ENCODE measurements around the gene RBKS. TPM values are rescaled to one million over a fixed set of nuclear protein-coding genes. Genes with fewer than 3 reads are reported as not detected.

RBKS gene
- total and polyA plus RNA-seq, 8 donors, result 1.5 to 3.9 (median 2.4) TPM

GRCh38 chr2:27857417-27858172 lies 32.6 kb downstream of the RBKS start:
- H3K36me3 ChIP-seq, result no peaks in the 10 kb centered on the region
- no peak overlapping the region for H3K4me3 ChIP-seq
- H3K9me3 ChIP-seq, result no peaks in the 10 kb centered on the region
- intact Hi-C loops (cut with DNase I), result no loop called here
- DNase-seq, result no peak
- FAIRE-seq, result no peak
- H3K27ac ChIP-seq, result no peak overlapping the region
- peaks cover 0 to 7% (median 0%) of the 10 kb centered on the region in 3 donors for H3K4me1 ChIP-seq
- WGBS, 2 donors, result 96 to 99% methylated on average over 4 of the region's 4 CpGs
- ATAC-seq, result no peak
- H3K27me3 ChIP-seq, result no peaks in the 10 kb centered on the region
- TF ChIP-seq CTCF (IDR thresholded peaks at IDR 0.05), result no peak

- H3K36me3 ChIP-seq, result no peaks in the 10 kb centered on the region
- 97 to 98% methylated on average over 3 of the region's 3 CpGs for WGBS, 2 donors
- no peak overlapping the region for H3K4me3 ChIP-seq
- FAIRE-seq (no peak), ATAC-seq (no peak), DNase-seq (no peak)
- no peaks in the 10 kb centered on the region for H3K9me3 ChIP-seq
- TF ChIP-seq CTCF (IDR thresholded peaks at IDR 0.05), result no peak
- no peak overlapping the region for H3K27ac ChIP-seq
- intact Hi-C loops (cut with DNase I), result no loop called here
- H3K4me1 ChIP-seq, result peaks cover 0 to 7% (median 0%) of the 10 kb centered on the region in 3 donors
- H3K27me3 ChIP-seq, result no peaks in the 10 kb centered on the region
Measured at GRCh38 chr2:27856956-27857355, 33.2 kb downstream of the RBKS start.

GRCh38 chr2:27856386-27856785 lies 33.8 kb downstream of the RBKS start:
- TF ChIP-seq CTCF (IDR thresholded peaks at IDR 0.05), result no peak
- FAIRE-seq (no peak), ATAC-seq (no peak), DNase-seq (no peak)
- no peaks in the 10 kb centered on the region for H3K36me3 ChIP-seq
- H3K27ac ChIP-seq, result no peak overlapping the region
- peaks cover 0 to 7% (median 0%) of the 10 kb centered on the region in 3 donors for H3K4me1 ChIP-seq
- no peak overlapping the region for H3K4me3 ChIP-seq
- WGBS, 2 donors, result 78% methylated on average over 3 of the region's 3 CpGs
- intact Hi-C loops (cut with DNase I), result no loop called here
- H3K27me3 ChIP-seq, result no peaks in the 10 kb centered on the region
- H3K9me3 ChIP-seq, result no peaks in the 10 kb centered on the region

GRCh38 chr2:27855476-27855875 lies 34.7 kb downstream of the RBKS start:
- Histone ChIP-seq H3K4me1 (peaks cover 0 to 7% (median 0%) of the 10 kb centered on the region in 3 donors), H3K27ac (no peak overlapping the region), H3K4me3 (no peak overlapping the region), H3K27me3 (no peaks in the 10 kb centered on the region), H3K36me3 (no peaks in the 10 kb centered on the region), H3K9me3 (no peaks in the 10 kb centered on the region)
- intact Hi-C loops (cut with DNase I), result no loop called here
- ATAC-seq, result peak in 1 of 4 donors; percentile 60
- DNase-seq, result no peak
- TF ChIP-seq CTCF (IDR thresholded peaks at IDR 0.05), result no peak
- no peak for FAIRE-seq

DNA sequence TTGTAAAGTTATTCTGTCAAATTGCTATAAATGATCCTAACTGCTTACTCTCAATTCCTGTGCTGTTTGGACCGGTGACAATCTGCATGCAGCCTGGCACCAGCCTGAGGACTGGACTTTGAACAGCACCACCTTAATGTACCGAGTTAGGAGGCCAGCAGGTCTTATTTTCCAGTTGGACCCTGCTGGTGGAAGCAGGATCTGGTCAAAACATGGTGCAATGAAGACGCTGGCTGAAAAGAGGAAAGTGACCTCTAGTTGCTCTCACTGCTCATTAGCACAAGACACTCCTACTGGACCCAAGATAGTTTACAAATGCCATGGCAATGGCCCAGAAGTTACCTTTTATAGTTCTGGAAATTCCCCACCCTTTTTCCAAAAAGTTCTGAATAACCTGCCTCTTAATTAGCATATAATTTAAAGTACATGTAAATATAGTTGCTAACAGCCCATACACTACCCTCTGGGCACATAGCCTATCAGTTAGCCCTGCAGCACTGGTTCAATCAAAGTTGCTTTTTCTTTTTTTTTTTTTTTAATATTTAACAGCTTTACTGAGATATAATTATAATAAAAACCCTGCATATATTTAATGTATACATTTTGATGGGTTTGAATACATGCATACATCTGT lies 35.8 kb downstream of the RBKS start:
- peak; percentile 45 to 76 (median 61) for ATAC-seq
- Histone ChIP-seq H3K27ac (no peak overlapping the region), H3K36me3 (no peaks in the 10 kb centered on the region), H3K4me1 (peaks cover 0 to 7% (median 0%) of the 10 kb centered on the region in 3 donors), H3K27me3 (no peaks in the 10 kb centered on the region), H3K9me3 (no peaks in the 10 kb centered on the region), H3K4me3 (no peak overlapping the region)
- WGBS, 2 donors, result 31 to 34% methylated on average over 3 of the region's 3 CpGs
- no peak for FAIRE-seq
- intact Hi-C loops (cut with DNase I), result no loop called here
- DNase-seq, result peak in 2 of 6 donors; percentile 25 to 29
- no peak for TF ChIP-seq CTCF (IDR thresholded peaks at IDR 0.05)
